Tibial nerve (tissue), 4 donors: Measurements from ENCODE around the gene TRIM61.

ENCODE experiments used
- EP300 ChIP-seq, 2 donors: sonication (generic); formaldehyde crosslinking; IDR thresholded peaks; one replicate each; pipeline ENCODE4 v1.6.1; 2017; ENCODE audit warnings: antibody characterized with exemption in 2 of 2, mild to moderate bottlenecking in 1 of 2
- TF ChIP-seq, protein P1 (sequence below), 5 experiments: fragments of 200-600 bp in 3 of 5; fragments of 450-650 bp in 2 of 5; sonication (generic) in 3 of 5; IDR thresholded peaks; one replicate each; pipeline ENCODE4 v1.5.1; 2016 to 2019; ENCODE audit warnings: antibody characterized with exemption in 5 of 5, mild to moderate bottlenecking in 3 of 5, moderate library complexity in 2 of 5

DNA sequence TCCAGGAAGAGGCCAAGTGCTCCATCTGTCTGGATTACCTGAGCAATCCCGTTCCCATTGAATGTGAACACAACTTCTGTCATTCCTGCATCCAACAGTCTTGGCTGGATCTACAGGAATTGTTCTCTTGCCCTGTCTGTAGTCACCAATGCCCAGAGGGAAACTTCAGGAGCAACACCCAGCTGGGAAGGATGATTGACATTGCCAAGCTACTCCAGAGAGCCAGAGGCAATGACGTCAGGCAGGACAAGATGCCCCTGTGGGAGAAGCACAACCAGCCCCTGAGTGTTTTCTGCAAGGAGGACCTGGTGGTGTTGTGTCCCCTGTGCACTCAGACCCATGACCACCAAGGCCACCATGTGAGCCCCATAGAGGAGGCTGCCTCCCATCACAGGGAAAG lies 33.0 kb upstream of the TRIM61 start:
- TF ChIP-seq, protein P1, sequence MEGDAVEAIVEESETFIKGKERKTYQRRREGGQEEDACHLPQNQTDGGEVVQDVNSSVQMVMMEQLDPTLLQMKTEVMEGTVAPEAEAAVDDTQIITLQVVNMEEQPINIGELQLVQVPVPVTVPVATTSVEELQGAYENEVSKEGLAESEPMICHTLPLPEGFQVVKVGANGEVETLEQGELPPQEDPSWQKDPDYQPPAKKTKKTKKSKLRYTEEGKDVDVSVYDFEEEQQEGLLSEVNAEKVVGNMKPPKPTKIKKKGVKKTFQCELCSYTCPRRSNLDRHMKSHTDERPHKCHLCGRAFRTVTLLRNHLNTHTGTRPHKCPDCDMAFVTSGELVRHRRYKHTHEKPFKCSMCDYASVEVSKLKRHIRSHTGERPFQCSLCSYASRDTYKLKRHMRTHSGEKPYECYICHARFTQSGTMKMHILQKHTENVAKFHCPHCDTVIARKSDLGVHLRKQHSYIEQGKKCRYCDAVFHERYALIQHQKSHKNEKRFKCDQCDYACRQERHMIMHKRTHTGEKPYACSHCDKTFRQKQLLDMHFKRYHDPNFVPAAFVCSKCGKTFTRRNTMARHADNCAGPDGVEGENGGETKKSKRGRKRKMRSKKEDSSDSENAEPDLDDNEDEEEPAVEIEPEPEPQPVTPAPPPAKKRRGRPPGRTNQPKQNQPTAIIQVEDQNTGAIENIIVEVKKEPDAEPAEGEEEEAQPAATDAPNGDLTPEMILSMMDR (IDR thresholded peaks at IDR 0.05), result no peak
- no peak for TF ChIP-seq EP300 (IDR thresholded peaks at IDR 0.05)
